A673 (cell line): ENCODE results near the gene HMX3. TPM values are rescaled to one million over a fixed set of nuclear protein-coding genes. Genes with fewer than 3 reads are reported as not detected.

Experiments
- BruUV-seq: library from RNA; stranded (reverse); fragments of 400-500 nt; replicated peaks from 2 replicates; lab custom pipeline; 2021; lab: Mats Ljungman, UMichigan
- CTCF ChIA-PET: fragments of 300-600 bp; sonication (Branson Sonifier 250); formaldehyde crosslinking; loops from one replicate; lab custom pipeline; 2022; ENCODE audit warnings: antibody characterized with exemption; lab: Charles Lee
- POLR2A ChIA-PET: fragments of 300-600 bp; sonication (Branson Sonifier 250); formaldehyde crosslinking; loops from one replicate; lab custom pipeline; 2022; ENCODE audit warnings: antibody characterized with exemption; ENCODE audit not compliant: low non-redundant PET; lab: Charles Lee
- DNase-seq: peaks from one replicate; pipeline ENCODE4 v3.0.0-alpha.2; 2015; ENCODE audit warnings: low spot score
- H3K27ac ChIP-seq: fragments of 200-600 bp; sonication (generic); 2 replicates; pipeline ENCODE4 v1.5.1; 2016; ENCODE audit warnings: mixed run types, low read depth, mild to moderate bottlenecking, mixed read lengths, antibody characterized with exemption, low read length; ENCODE audit not compliant: poor library complexity, severe bottlenecking
- H3K27me3 ChIP-seq: fragments of 200-600 bp; sonication (generic); replicated peaks from 2 replicates; pipeline ENCODE4 v1.6.1; 2017; ENCODE audit warnings: mixed run types, low read depth, mild to moderate bottlenecking, mixed read lengths, antibody characterized with exemption, low read length; ENCODE audit not compliant: insufficient read depth, poor library complexity
- H3K36me3 ChIP-seq: fragments of 200-600 bp; sonication (generic); 2 replicates; pipeline ENCODE4 v1.6.1; 2016; ENCODE audit warnings: mixed run types, mild to moderate bottlenecking, mixed read lengths, antibody characterized with exemption, low read length; ENCODE audit not compliant: insufficient read depth, poor library complexity, severe bottlenecking
- H3K4me1 ChIP-seq: fragments of 200-600 bp; sonication (generic); 2 replicates; pipeline ENCODE4 v1.6.1; 2017; ENCODE audit warnings: mixed run types, mild to moderate bottlenecking, mixed read lengths, antibody characterized with exemption, low read length; ENCODE audit not compliant: insufficient read depth, poor library complexity, severe bottlenecking
- H3K4me3 ChIP-seq: fragments of 200-600 bp; sonication (generic); 2 replicates; pipeline ENCODE4 v1.5.1; 2016; ENCODE audit warnings: low read depth, mixed run types, mild to moderate bottlenecking, mixed read lengths, low read length; ENCODE audit not compliant: poor library complexity, severe bottlenecking
- H3K9me3 ChIP-seq: fragments of 200-600 bp; sonication (generic); 2 replicates; pipeline ENCODE4 v1.6.1; 2016; ENCODE audit warnings: mixed run types, low read depth, mild to moderate bottlenecking, mixed read lengths, antibody characterized with exemption, low read length; ENCODE audit not compliant: poor library complexity, severe bottlenecking
- EZH2 ChIP-seq: fragments of 200-600 bp; sonication (generic); IDR thresholded peaks from 2 replicates; pipeline ENCODE4 v1.6.1; 2017; ENCODE audit warnings: borderline replicate concordance, low read depth, mild to moderate bottlenecking, mixed read lengths, antibody characterized with exemption, low read length; ENCODE audit not compliant: poor library complexity, severe bottlenecking
- intact Hi-C: fragments of 100-400 bp; cut with micrococcal nuclease; formaldehyde crosslinking; loops from one replicate; pipeline ENCODE4 v1.10.0; 2022; ENCODE audit not compliant: unreplicated experiment
- total RNA-seq: library from RNA; stranded (reverse); gene quantifications from 2 replicates; pipeline ENCODE4 v1.2.3, GENCODE V29; 2021
- TF ChIP-seq, protein P1 (sequence below): fragments of 300-800, 200-600 bp; sonication (generic); conservative IDR thresholded peaks from 2 replicates; pipeline ENCODE4 v1.5.1; 2017; ENCODE audit warnings: low read depth, mild to moderate bottlenecking, antibody characterized with exemption, low read length, moderate library complexity, mixed read lengths

HMX3 gene
- total RNA-seq, 1 experiment from 2014 or later: 0.26 TPM

DNA sequence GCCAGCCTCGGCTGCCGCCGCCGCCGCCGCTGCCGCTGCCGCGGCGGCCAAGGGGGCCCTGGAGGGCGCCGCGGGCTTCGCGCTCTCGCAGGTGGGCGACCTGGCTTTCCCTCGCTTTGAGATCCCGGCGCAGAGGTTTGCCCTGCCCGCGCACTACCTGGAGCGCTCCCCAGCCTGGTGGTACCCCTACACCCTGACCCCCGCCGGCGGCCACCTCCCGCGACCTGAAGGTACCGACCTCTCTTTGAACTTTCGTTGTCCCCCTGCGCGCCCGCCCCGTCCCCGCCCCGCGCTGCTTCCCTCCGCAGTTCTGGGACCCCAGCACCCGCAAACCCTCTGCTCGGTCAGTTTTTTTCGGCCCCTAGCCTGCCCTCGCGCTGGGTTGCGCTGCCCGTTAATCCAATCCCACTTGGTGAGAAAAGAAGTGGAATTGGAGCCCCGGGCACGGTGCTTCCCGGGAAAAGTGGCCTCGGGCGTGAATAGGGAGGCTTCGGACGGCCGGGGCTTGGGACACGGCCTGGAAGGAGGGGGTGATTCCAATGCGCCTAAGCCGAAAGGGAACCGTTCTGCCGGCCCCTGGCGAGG is 543 bp downstream of the HMX3 start:
- Histone ChIP-seq H3K36me3 (no peaks in the 10 kb centered on the region), H3K27me3 (peaks cover 99% of the 10 kb centered on the region), H3K4me3 (peak overlapping the region; percentile 45), H3K27ac (no peak overlapping the region), H3K4me1 (peaks cover 29% of the 10 kb centered on the region), H3K9me3 (no peaks in the 10 kb centered on the region)
- POLR2A ChIA-PET: no interaction called here
- intact Hi-C loops: no loop called here
- CTCF ChIA-PET: no interaction called here
- no peak for DNase-seq
- TF ChIP-seq, protein P1, sequence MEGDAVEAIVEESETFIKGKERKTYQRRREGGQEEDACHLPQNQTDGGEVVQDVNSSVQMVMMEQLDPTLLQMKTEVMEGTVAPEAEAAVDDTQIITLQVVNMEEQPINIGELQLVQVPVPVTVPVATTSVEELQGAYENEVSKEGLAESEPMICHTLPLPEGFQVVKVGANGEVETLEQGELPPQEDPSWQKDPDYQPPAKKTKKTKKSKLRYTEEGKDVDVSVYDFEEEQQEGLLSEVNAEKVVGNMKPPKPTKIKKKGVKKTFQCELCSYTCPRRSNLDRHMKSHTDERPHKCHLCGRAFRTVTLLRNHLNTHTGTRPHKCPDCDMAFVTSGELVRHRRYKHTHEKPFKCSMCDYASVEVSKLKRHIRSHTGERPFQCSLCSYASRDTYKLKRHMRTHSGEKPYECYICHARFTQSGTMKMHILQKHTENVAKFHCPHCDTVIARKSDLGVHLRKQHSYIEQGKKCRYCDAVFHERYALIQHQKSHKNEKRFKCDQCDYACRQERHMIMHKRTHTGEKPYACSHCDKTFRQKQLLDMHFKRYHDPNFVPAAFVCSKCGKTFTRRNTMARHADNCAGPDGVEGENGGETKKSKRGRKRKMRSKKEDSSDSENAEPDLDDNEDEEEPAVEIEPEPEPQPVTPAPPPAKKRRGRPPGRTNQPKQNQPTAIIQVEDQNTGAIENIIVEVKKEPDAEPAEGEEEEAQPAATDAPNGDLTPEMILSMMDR: no peak
- TF ChIP-seq EZH2: peak; percentile 97
- BruUV-seq: no TSS peak

DNA sequence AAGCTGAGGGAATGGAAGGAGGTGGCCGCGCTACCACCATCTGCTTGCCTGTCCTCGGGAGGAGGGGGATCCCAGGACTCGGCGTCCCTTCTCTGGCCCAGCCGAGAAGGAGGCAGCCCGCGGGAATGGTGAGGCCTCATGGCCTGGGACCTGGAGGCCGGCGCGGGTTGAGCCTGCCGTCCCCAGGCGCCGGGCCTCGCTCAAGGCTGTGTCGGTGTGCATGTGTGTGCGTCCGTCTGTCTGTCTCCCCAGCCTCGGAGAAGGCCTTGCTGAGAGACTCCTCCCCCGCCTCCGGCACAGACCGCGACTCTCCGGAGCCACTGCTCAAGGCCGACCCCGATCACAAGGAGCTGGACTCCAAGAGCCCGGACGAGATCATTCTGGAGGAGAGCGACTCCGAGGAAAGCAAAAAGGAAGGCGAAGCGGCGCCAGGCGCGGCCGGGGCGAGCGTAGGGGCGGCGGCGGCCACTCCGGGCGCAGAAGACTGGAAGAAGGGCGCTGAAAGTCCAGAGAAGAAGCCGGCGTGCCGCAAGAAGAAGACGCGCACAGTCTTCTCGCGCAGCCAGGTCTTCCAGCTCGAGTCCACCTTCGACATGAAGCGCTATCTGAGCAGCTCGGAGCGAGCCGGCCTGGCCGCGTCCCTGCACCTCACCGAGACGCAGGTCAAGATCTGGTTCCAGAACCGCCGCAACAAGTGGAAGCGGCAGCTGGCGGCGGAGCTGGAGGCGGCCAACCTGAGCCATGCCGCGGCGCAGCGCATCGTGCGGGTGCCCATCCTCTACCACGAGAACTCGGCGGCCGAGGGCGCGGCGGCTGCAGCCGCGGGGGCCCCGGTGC is 1.3 kb downstream of the HMX3 start:
- intact Hi-C loops: no loop called here
- POLR2A ChIA-PET: no interaction called here
- Histone ChIP-seq H3K4me1 (peaks cover 29% of the 10 kb centered on the region), H3K36me3 (no peaks in the 10 kb centered on the region), H3K9me3 (no peaks in the 10 kb centered on the region), H3K27me3 (peaks cover 99% of the 10 kb centered on the region), H3K27ac (no peak overlapping the region), H3K4me3 (peak overlapping the region; percentile 26)
- peak; percentile 87 for TF ChIP-seq EZH2
- TF ChIP-seq, protein P1: no peak
- BruUV-seq: no TSS peak
- CTCF ChIA-PET: no interaction called here
- DNase-seq: no peak

DNA sequence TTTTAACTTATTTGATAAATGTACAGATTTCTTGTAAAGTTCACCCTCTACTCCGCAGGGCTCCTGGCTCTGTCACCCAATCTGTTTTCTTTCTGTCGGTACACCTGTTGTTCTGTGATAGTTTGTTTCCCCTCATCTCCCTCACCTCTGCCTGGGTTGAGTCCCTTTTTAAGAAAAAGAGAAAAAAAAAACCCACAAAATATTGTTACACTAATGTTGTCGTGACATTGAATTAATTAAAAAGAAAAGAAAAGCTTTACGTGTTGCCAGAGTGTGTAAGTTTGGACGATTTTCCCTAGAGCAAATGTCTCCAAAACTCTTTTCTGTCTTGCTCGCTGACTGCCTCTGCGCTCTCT is 3.4 kb downstream of the HMX3 start:
- TF ChIP-seq EZH2: peak; percentile 80
- TF ChIP-seq, protein P1: no peak
- Histone ChIP-seq H3K36me3 (no peaks in the 10 kb centered on the region), H3K27me3 (peaks cover 100% of the 10 kb centered on the region), H3K27ac (no peak overlapping the region), H3K4me1 (peaks cover 21% of the 10 kb centered on the region), H3K4me3 (no peak overlapping the region), H3K9me3 (no peaks in the 10 kb centered on the region)
- BruUV-seq: no TSS peak
- POLR2A ChIA-PET: no interaction called here
- CTCF ChIA-PET: no interaction called here
- intact Hi-C loops: no loop called here
- no peak for DNase-seq
